ENCODE data around the gene SEL1L.

- TF ChIP-seq POLR2AphosphoS5 (IDR thresholded peaks at IDR 0.05; ENCODE audit: low read depth, low read length) (no peak), TEAD4 (IDR thresholded peaks at IDR 0.05; ENCODE audit: borderline replicate concordance, insufficient read depth) (no peak), CTCF (IDR thresholded peaks at IDR 0.05) (no peak), PBX3 (IDR thresholded peaks at IDR 0.05) (no peak), EP300 (IDR thresholded peaks at IDR 0.05; ENCODE audit: borderline replicate concordance in 1 of 2, low read depth in 1 of 2, low read length in 1 of 2) (no peak)
- TF ChIP-seq, protein P1, sequence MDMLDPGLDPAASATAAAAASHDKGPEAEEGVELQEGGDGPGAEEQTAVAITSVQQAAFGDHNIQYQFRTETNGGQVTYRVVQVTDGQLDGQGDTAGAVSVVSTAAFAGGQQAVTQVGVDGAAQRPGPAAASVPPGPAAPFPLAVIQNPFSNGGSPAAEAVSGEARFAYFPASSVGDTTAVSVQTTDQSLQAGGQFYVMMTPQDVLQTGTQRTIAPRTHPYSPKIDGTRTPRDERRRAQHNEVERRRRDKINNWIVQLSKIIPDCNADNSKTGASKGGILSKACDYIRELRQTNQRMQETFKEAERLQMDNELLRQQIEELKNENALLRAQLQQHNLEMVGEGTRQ (IDR thresholded peaks at IDR 0.05; ENCODE audit: borderline replicate concordance, low read depth, low read length), result no peak
Measured at GRCh38 chr14:81458352-81458751, 75.3 kb downstream of the SEL1L start.

Measured in SK-N-SH (cell line).